ENCODE results near the gene FAM83G.
"Not testable (repeated sequence)": the region's sequence is repeated elsewhere in the genome, so short reads cannot be mapped to it uniquely, and the experiment has no call there.

DNA sequence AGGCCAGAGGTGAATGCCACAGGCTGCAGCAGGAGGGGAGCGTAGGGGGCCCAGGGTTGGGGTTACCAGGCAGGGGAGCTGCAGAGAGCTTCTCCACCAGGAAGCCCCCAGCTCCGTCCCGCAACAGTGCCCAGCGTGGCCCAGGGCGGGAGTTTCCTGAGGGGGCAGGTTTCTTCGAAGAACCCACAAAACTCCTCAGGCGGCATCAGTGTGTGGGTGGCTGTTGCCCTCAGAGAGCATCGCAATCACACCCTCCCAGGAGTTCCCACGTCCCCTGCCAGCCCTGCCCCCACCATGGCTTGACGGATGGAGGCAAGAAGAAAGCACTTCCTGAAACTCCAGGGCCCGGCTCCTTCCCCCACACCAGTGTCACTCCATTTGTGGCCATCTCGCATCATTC is 34.2 kb upstream of the FAM83G start:
- TF ChIP-seq, protein P1, sequence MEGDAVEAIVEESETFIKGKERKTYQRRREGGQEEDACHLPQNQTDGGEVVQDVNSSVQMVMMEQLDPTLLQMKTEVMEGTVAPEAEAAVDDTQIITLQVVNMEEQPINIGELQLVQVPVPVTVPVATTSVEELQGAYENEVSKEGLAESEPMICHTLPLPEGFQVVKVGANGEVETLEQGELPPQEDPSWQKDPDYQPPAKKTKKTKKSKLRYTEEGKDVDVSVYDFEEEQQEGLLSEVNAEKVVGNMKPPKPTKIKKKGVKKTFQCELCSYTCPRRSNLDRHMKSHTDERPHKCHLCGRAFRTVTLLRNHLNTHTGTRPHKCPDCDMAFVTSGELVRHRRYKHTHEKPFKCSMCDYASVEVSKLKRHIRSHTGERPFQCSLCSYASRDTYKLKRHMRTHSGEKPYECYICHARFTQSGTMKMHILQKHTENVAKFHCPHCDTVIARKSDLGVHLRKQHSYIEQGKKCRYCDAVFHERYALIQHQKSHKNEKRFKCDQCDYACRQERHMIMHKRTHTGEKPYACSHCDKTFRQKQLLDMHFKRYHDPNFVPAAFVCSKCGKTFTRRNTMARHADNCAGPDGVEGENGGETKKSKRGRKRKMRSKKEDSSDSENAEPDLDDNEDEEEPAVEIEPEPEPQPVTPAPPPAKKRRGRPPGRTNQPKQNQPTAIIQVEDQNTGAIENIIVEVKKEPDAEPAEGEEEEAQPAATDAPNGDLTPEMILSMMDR (IDR thresholded peaks at IDR 0.05): not testable (repeated sequence)
- not testable (repeated sequence) for TF ChIP-seq POLR2A (IDR thresholded peaks at IDR 0.05)
